ENCODE results near the gene ZNF593OS. TPM values are rescaled to one million over a fixed set of nuclear protein-coding genes. Genes with fewer than 3 reads are reported as not detected.
A peak's percentile ranks its signal among the peaks of the same experiment; 100 is the strongest.

The ZNF593OS gene
- total and polyA plus RNA-seq, 2 experiments from 2014 or later: 3.4 TPM; not detected in 1

GRCh38 chr1:26156285-26157038, 15.2 kb downstream of the ZNF593OS start:
- peak in 1 of 2 donors; percentile 66 for DNase-seq (ENCODE audit: low read depth in 1 of 2, low spot score in 1 of 2)
- H3K9me3 ChIP-seq (ENCODE audit: low read depth): no peaks in the 10 kb centered on the region

GRCh38 chr1:26155370-26156284, 16.0 kb downstream of the ZNF593OS start:
- H3K4me3 ChIP-seq: no peak overlapping the region
- H3K4me1 ChIP-seq (ENCODE audit: low read depth): peaks cover 57% of the 10 kb centered on the region
- H3K36me3 ChIP-seq: no peaks in the 10 kb centered on the region
- H3K27ac ChIP-seq: no peak overlapping the region
- H3K9me3 ChIP-seq (ENCODE audit: low read depth): no peaks in the 10 kb centered on the region
- DNase-seq (ENCODE audit: low read depth in 1 of 2, low spot score in 1 of 2): no peak
- no peaks in the 10 kb centered on the region for H3K27me3 ChIP-seq
- TF ChIP-seq CTCF (IDR thresholded peaks at IDR 0.05; ENCODE audit: low read depth, low read length): no peak

More at GRCh38 chr1:26156285-26157038, 15.2 kb downstream of the ZNF593OS start:
- no peak overlapping the region for H3K27ac ChIP-seq
- no peaks in the 10 kb centered on the region for H3K36me3 ChIP-seq
- no peak for TF ChIP-seq CTCF (IDR thresholded peaks at IDR 0.05; ENCODE audit: low read depth, low read length)
- H3K4me3 ChIP-seq: no peak overlapping the region
- peaks cover 66% of the 10 kb centered on the region for H3K4me1 ChIP-seq (ENCODE audit: low read depth)
- no peaks in the 10 kb centered on the region for H3K27me3 ChIP-seq

GRCh38 chr1:26154750-26155149, 16.9 kb downstream of the ZNF593OS start:
- TF ChIP-seq CTCF (IDR thresholded peaks at IDR 0.05; ENCODE audit: low read depth, low read length): no peak
- Histone ChIP-seq H3K4me3 (no peak overlapping the region), H3K4me1 (ENCODE audit: low read depth) (peaks cover 49% of the 10 kb centered on the region), H3K36me3 (no peaks in the 10 kb centered on the region), H3K27ac (no peak overlapping the region), H3K9me3 (ENCODE audit: low read depth) (no peaks in the 10 kb centered on the region), H3K27me3 (no peaks in the 10 kb centered on the region)
- peak in 1 of 2 donors; percentile 40 for DNase-seq (ENCODE audit: low read depth in 1 of 2, low spot score in 1 of 2)

- H3K36me3 ChIP-seq: no peaks in the 10 kb centered on the region
- peaks cover 42% of the 10 kb centered on the region for H3K4me1 ChIP-seq (ENCODE audit: low read depth)
- no peak for DNase-seq (ENCODE audit: low read depth in 1 of 2, low spot score in 1 of 2)
- no peak overlapping the region for H3K4me3 ChIP-seq
- no peaks in the 10 kb centered on the region for H3K9me3 ChIP-seq (ENCODE audit: low read depth)
- no peak for TF ChIP-seq CTCF (IDR thresholded peaks at IDR 0.05; ENCODE audit: low read depth, low read length)
- H3K27ac ChIP-seq: no peak overlapping the region
- no peaks in the 10 kb centered on the region for H3K27me3 ChIP-seq
Observed at GRCh38 chr1:26153966-26154532, 17.6 kb downstream of the ZNF593OS start.

- Histone ChIP-seq H3K27ac (no peak overlapping the region), H3K9me3 (ENCODE audit: low read depth) (no peaks in the 10 kb centered on the region), H3K27me3 (no peaks in the 10 kb centered on the region), H3K36me3 (no peaks in the 10 kb centered on the region), H3K4me3 (no peak overlapping the region), H3K4me1 (ENCODE audit: low read depth) (no peaks in the 10 kb centered on the region)
- no peak for DNase-seq (ENCODE audit: low read depth in 1 of 2, low spot score in 1 of 2)
- no peak for TF ChIP-seq CTCF (IDR thresholded peaks at IDR 0.05; ENCODE audit: low read depth, low read length)
Observed at GRCh38 chr1:26148887-26149286, 22.7 kb downstream of the ZNF593OS start.
